ENCODE results near the gene EFHC2. TPM values are rescaled to one million over a fixed set of nuclear protein-coding genes. Genes with fewer than 3 reads are reported as not detected.

EFHC2 gene
- total and polyA plus RNA-seq, 3 donors from 2014 or later, result 8.2 to 17.3 (median 14.4) TPM

DNA sequence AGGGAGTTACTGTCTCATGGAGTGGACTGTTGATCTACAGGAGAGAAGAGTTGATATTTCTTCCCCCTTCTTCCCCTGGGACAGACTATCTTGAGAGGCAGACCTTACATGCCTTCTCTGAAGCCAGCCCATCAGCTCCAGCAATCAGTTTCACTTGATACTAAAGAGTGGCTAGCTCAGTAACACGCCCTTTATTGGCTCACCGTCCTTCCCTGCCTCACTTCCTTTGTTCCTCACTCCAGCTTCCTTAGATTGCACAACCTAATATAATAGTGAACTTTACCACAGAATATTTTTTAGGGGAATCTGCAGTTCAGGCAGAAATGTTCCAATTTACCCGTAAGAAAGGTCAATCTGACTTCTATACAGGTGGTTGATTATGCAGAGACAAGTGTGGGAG lies 242.2 kb downstream of the EFHC2 start:
- Histone ChIP-seq H3K27me3 (no peaks in the 10 kb centered on the region), H3K36me3 (ENCODE audit: low read depth, missing control alignments) (no peaks in the 10 kb centered on the region), H3K4me3 (no peak overlapping the region), H3K9me3 (no peaks in the 10 kb centered on the region), H3K4me1 (no peaks in the 10 kb centered on the region), H3K27ac (no peak overlapping the region)
- intact Hi-C loops (cut with DNase I; ENCODE audit: low total_unique reads), result no loop called here
- TF ChIP-seq, protein P1, sequence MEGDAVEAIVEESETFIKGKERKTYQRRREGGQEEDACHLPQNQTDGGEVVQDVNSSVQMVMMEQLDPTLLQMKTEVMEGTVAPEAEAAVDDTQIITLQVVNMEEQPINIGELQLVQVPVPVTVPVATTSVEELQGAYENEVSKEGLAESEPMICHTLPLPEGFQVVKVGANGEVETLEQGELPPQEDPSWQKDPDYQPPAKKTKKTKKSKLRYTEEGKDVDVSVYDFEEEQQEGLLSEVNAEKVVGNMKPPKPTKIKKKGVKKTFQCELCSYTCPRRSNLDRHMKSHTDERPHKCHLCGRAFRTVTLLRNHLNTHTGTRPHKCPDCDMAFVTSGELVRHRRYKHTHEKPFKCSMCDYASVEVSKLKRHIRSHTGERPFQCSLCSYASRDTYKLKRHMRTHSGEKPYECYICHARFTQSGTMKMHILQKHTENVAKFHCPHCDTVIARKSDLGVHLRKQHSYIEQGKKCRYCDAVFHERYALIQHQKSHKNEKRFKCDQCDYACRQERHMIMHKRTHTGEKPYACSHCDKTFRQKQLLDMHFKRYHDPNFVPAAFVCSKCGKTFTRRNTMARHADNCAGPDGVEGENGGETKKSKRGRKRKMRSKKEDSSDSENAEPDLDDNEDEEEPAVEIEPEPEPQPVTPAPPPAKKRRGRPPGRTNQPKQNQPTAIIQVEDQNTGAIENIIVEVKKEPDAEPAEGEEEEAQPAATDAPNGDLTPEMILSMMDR (IDR thresholded peaks at IDR 0.05), result no peak
- no peak for TF ChIP-seq POLR2A (IDR thresholded peaks at IDR 0.05)
- no peak for DNase-seq
- 90 to 94% methylated on average over 3 of the region's 3 CpGs for WGBS, 2 donors

DNA sequence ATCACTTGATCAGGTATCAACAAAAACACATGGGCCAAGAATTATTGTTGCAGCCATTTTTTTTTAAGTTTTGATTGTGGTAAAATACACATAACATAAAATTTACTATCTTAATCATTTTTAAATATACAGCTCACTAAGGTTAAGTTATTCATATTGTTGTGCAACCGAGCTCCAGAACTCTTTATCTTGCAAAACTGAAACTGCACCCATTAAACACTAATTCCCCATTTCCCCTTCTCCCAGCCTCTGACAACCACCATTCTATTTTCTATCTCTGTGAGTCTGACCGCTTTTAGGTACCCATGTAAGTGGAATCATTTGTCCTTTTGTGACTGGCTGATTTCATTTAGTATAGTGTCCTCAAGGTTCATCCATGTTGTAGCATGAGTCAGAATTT lies 244.1 kb downstream of the EFHC2 start:
- Histone ChIP-seq H3K4me1 (no peaks in the 10 kb centered on the region), H3K27me3 (no peaks in the 10 kb centered on the region), H3K4me3 (no peak overlapping the region), H3K27ac (no peak overlapping the region), H3K36me3 (ENCODE audit: low read depth, missing control alignments) (no peaks in the 10 kb centered on the region), H3K9me3 (no peaks in the 10 kb centered on the region)
- intact Hi-C loops (cut with DNase I; ENCODE audit: low total_unique reads), result no loop called here
- TF ChIP-seq POLR2A (IDR thresholded peaks at IDR 0.05), result no peak
- TF ChIP-seq, protein P1 (IDR thresholded peaks at IDR 0.05), result no peak
- DNase-seq, result no peak
- WGBS, 2 donors, result 82 to 86% methylated on average over 2 of the region's 2 CpGs

Other genes starting within 250 kb of the EFHC2 start
- 10 to 100 TPM; 21.9 to 23.1 TPM for gene FUNDC1, start 199.2 kb upstream of the EFHC2 start, total RNA-seq
- 21.0 TPM for gene FUNDC1, start 199.2 kb upstream of the EFHC2 start, polyA plus RNA-seq (ENCODE audit: insufficient read depth, low read depth, low replicate concordance)